Mesenchymal stem cell (in vitro differentiated cells and primary cell): Measurements from ENCODE around the gene OSTC.
A peak's percentile ranks its signal among the peaks of the same experiment; 100 is the strongest.

Source experiments
- DNase-seq: peaks from one replicate; pipeline ENCODE4 v3.0.0-alpha.2; 2013
- H2AFZ ChIP-seq: one replicate; pipeline ENCODE4 v1.6.1; 2013; ENCODE audit warnings: low read depth, mild to moderate bottlenecking, control low read depth, inconsistent platforms, low read length, moderate library complexity
- H2AK5ac ChIP-seq: 2 replicates; pipeline ENCODE4 v1.6.1; 2013; ENCODE audit warnings: low read length, moderate library complexity, mild to moderate bottlenecking, inconsistent platforms; ENCODE audit not compliant: severe bottlenecking
- H2BK120ac ChIP-seq: one replicate; pipeline ENCODE4 v1.6.1; 2013; ENCODE audit warnings: low read depth, mild to moderate bottlenecking, inconsistent platforms, low read length, moderate library complexity
- H2BK12ac ChIP-seq, 2 experiments: one replicate each; pipeline ENCODE4 v1.6.1; 2013; ENCODE audit warnings: inconsistent platforms in 2 of 2, low read length in 2 of 2, mild to moderate bottlenecking in 2 of 2, moderate library complexity in 2 of 2, control low read depth in 1 of 2
- H2BK15ac ChIP-seq: one replicate; pipeline ENCODE4 v1.6.1; 2013; ENCODE audit warnings: mild to moderate bottlenecking, low read depth, inconsistent platforms; ENCODE audit not compliant: poor library complexity, severe bottlenecking
- H2BK5ac ChIP-seq: 2 replicates; pipeline ENCODE4 v1.6.1; 2013; ENCODE audit warnings: low read depth, mild to moderate bottlenecking, low read length, control low read depth, inconsistent platforms; ENCODE audit not compliant: poor library complexity, severe bottlenecking
- H3K14ac ChIP-seq, 2 experiments: one replicate each; pipeline ENCODE4 v1.6.1; 2013; ENCODE audit warnings: inconsistent platforms in 2 of 2, low read length in 2 of 2, control low read depth in 1 of 2, mild to moderate bottlenecking in 1 of 2, moderate library complexity in 1 of 2
- H3K18ac ChIP-seq, 2 experiments: one replicate each; pipeline ENCODE4 v1.6.1; 2013; ENCODE audit warnings: inconsistent platforms in 2 of 2, low read length in 2 of 2, control low read depth in 1 of 2, low read depth in 1 of 2, mild to moderate bottlenecking in 1 of 2
- H3K23ac ChIP-seq, 2 experiments: one replicate each; pipeline ENCODE4 v1.6.1; 2013; ENCODE audit warnings: inconsistent platforms in 2 of 2, low read length in 2 of 2, mild to moderate bottlenecking in 2 of 2, moderate library complexity in 2 of 2, control low read depth in 1 of 2
- H3K27ac ChIP-seq: 2 replicates; pipeline ENCODE4 v1.5.1; 2013; ENCODE audit warnings: mild to moderate bottlenecking, moderate library complexity, low read length, control low read depth, inconsistent platforms; ENCODE audit not compliant: poor library complexity, severe bottlenecking
- H3K27me3 ChIP-seq, 2 experiments: 2 replicates each; pipeline versions ENCODE4 v1.6.1 to v1.7.0; 2013; ENCODE audit warnings: low read length in 2 of 2, mild to moderate bottlenecking in 2 of 2, moderate library complexity in 2 of 2, control low read depth in 1 of 2, inconsistent platforms in 1 of 2; ENCODE audit not compliant: control insufficient read depth in 1 of 2, insufficient read depth in 1 of 2
- H3K36me3 ChIP-seq, 2 experiments: 2 replicates each; pipeline versions ENCODE4 v1.6.1 to v1.7.0; 2013; ENCODE audit warnings: low read length in 2 of 2, control low read depth in 1 of 2, inconsistent platforms in 1 of 2, low read depth in 1 of 2, mild to moderate bottlenecking in 1 of 2; ENCODE audit not compliant: insufficient read depth in 2 of 2, control insufficient read depth in 1 of 2
- H3K4ac ChIP-seq, 2 experiments: one replicate each; pipeline ENCODE4 v1.6.1; 2013; ENCODE audit warnings: inconsistent platforms in 2 of 2, low read length in 2 of 2, mild to moderate bottlenecking in 2 of 2, moderate library complexity in 2 of 2, control low read depth in 1 of 2, low read depth in 1 of 2
- H3K4me1 ChIP-seq: 2 replicates; pipeline ENCODE4 v1.6.1; 2013; ENCODE audit warnings: low read depth, low read length, control low read depth; ENCODE audit not compliant: control insufficient read depth, insufficient read depth
- H3K4me2 ChIP-seq: 2 replicates; pipeline ENCODE4 v1.6.1; 2013; ENCODE audit warnings: low read length, mild to moderate bottlenecking, inconsistent platforms; ENCODE audit not compliant: poor library complexity, severe bottlenecking
- H3K4me3 ChIP-seq, 2 experiments: 2 replicates each; pipeline versions ENCODE4 v1.5.1 to v1.7.0; 2013; ENCODE audit warnings: low read length in 2 of 2, mild to moderate bottlenecking in 2 of 2, control low read depth in 1 of 2, low read depth in 1 of 2; ENCODE audit not compliant: insufficient read depth in 1 of 2
- H3K79me1 ChIP-seq: replicated peaks from 2 replicates; pipeline ENCODE4 v1.6.1; 2013; ENCODE audit warnings: mild to moderate bottlenecking, control low read depth, low read length, inconsistent platforms; ENCODE audit not compliant: poor library complexity, severe bottlenecking
- H3K9ac ChIP-seq: 2 replicates; pipeline ENCODE4 v1.7.0; 2013; ENCODE audit warnings: mild to moderate bottlenecking, low read length, moderate library complexity
- H3K9me3 ChIP-seq: 2 replicates; pipeline ENCODE4 v1.7.0; 2013; ENCODE audit warnings: mild to moderate bottlenecking, low read length; ENCODE audit not compliant: control insufficient read depth
- H4K8ac ChIP-seq: one replicate; pipeline ENCODE4 v1.6.1; 2013; ENCODE audit warnings: inconsistent platforms, mild to moderate bottlenecking, low read length, moderate library complexity
- H4K91ac ChIP-seq: one replicate; pipeline ENCODE4 v1.6.1; 2013; ENCODE audit warnings: mild to moderate bottlenecking, low read length, inconsistent platforms
- WGBS: methylation state at CpG from one replicate; pipeline ENCODE4 v1.1.7; 2013; ENCODE audit warnings: mixed read lengths; 5-methylcytosine and 5-hydroxymethylcytosine counted together

OSTC gene

DNA sequence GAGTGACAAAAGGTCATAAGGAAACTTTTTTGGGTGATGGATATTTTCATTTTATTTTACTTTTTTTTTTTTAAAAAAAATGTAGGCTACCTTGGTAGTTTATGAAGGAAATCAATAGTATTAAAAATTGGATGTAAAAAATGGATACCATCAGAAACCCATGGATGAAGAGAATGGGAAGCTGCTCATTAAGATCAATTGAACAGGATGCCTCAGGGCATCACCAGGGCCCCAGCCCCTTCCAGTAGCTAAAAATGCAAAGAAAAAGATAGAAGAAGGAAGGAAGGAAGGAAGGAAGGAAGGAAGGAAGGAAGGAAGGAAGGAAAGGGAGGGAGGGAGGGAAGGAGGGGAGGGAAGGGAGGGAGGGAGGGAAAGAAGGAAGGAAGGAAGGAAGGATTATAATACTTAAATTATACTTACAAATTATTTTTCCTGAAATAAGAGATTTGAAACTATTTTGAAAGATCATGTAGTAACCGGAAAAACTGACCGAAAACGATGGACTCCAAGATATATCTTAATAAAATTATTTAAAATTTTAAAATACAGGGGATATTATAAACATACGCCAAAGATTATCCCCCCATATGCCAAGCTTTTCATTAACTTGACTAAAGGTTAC is 24.1 kb downstream of the OSTC start:
- Histone ChIP-seq H3K14ac (no peak overlapping the region), H3K18ac (no peak overlapping the region), H2BK5ac (no peak overlapping the region), H3K4me2 (no peak overlapping the region), H3K9me3 (no peaks in the 10 kb centered on the region), H3K79me1 (peaks cover 10% of the 10 kb centered on the region), H3K27ac (no peak overlapping the region), H2BK120ac (no peak overlapping the region), H2BK15ac (no peak overlapping the region), H3K4me1 (no peaks in the 10 kb centered on the region), H2BK12ac (no peak overlapping the region), H2AK5ac (no peak overlapping the region), H3K9ac (no peak overlapping the region), H2AFZ (no peak overlapping the region), H3K27me3 (no peaks in the 10 kb centered on the region), H4K8ac (no peak overlapping the region), H3K4me3 (no peak overlapping the region), H3K4ac (no peak overlapping the region), H4K91ac (no peak overlapping the region), H3K23ac (no peak overlapping the region), H3K36me3 (peaks cover 10 to 69% of the 10 kb centered on the region in 2 experiments)
- no peak for DNase-seq
- no CpG with 5 or more reads among the region's 4 CpGs for WGBS

DNA sequence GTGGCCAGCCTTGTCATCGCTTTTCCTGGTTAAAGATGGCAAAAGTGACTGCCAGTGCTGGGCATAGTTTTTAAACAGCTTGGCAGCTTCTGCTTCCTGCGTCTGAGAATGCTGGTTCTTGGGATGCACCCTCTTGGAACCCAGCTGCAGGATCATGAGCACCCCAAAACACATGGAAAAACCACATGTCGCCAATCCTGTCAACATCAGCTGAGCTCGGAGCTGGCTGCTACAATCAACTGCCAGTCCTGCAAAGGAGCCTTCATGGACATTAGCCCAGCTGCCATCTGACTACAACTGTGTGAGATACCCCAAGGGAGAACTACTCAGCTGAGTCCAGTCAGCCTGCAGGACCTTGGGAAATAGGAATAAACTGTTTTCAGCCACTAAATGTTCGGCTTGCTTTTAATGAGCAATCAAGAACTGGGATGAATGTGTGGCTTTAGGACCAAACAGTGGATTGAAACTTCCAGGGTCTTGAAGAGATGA is 31.0 kb downstream of the OSTC start:
- Histone ChIP-seq H3K9me3 (no peaks in the 10 kb centered on the region), H3K9ac (no peak overlapping the region), H2BK120ac (no peak overlapping the region), H3K4me2 (no peak overlapping the region), H3K4me3 (no peak overlapping the region), H2BK12ac (no peak overlapping the region), H2AFZ (no peak overlapping the region), H3K4me1 (no peaks in the 10 kb centered on the region), H2BK5ac (no peak overlapping the region), H4K91ac (no peak overlapping the region), H3K36me3 (peaks cover 5 to 25% of the 10 kb centered on the region in 2 experiments), H2AK5ac (no peak overlapping the region), H3K79me1 (no peaks in the 10 kb centered on the region), H3K27ac (no peak overlapping the region), H3K4ac (no peak overlapping the region), H3K18ac (no peak overlapping the region), H4K8ac (no peak overlapping the region), H2BK15ac (no peak overlapping the region), H3K27me3 (no peaks in the 10 kb centered on the region), H3K14ac (no peak overlapping the region), H3K23ac (no peak overlapping the region)
- 98% methylated on average over 5 of the region's 5 CpGs for WGBS
- DNase-seq = no peak

DNA sequence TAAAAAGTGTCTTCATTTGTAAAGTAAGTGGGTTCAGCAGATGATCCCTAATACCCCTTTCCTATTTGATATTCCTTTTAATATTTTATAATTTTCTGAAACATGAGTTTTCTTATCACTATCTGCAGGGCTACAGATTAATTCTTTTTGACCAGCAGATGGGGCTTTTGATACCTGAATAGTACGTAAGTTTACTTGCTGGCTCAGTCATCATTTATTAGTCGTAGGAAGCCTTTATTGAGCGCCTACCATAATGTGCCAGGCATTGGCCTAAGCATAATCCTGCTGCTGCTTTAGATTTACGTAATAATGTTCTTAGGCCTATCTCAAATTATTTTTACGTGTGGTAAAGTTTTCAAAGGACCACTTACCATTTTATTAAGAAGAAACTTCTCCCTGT is 33.1 kb downstream of the OSTC start:
- H3K18ac ChIP-seq = no peak overlapping the region
- DNase-seq = peak; percentile 50
- 59% methylated on average over 2 of the region's 5 CpGs for WGBS
- H3K36me3 ChIP-seq = peaks cover 2 to 8% of the 10 kb centered on the region in 2 experiments
- H2BK120ac ChIP-seq = no peak overlapping the region
- H2AFZ ChIP-seq = no peak overlapping the region
- H2BK12ac ChIP-seq = no peak overlapping the region
- no peak overlapping the region for H4K8ac ChIP-seq
- H2BK15ac ChIP-seq = no peak overlapping the region
- no peak overlapping the region for H3K4ac ChIP-seq
- no peak overlapping the region for H2AK5ac ChIP-seq
- H3K4me2 ChIP-seq = no peak overlapping the region
- H3K4me3 ChIP-seq = no peak overlapping the region
- H3K9ac ChIP-seq = peak overlapping the region; percentile 4
- no peaks in the 10 kb centered on the region for H3K9me3 ChIP-seq
- no peak overlapping the region for H3K27ac ChIP-seq
- no peak overlapping the region for H2BK5ac ChIP-seq
- H4K91ac ChIP-seq = no peak overlapping the region
- H3K4me1 ChIP-seq = no peaks in the 10 kb centered on the region
- no peaks in the 10 kb centered on the region for H3K27me3 ChIP-seq
- no peak overlapping the region for H3K14ac ChIP-seq
- H3K23ac ChIP-seq = no peak overlapping the region
- no peaks in the 10 kb centered on the region for H3K79me1 ChIP-seq

DNA sequence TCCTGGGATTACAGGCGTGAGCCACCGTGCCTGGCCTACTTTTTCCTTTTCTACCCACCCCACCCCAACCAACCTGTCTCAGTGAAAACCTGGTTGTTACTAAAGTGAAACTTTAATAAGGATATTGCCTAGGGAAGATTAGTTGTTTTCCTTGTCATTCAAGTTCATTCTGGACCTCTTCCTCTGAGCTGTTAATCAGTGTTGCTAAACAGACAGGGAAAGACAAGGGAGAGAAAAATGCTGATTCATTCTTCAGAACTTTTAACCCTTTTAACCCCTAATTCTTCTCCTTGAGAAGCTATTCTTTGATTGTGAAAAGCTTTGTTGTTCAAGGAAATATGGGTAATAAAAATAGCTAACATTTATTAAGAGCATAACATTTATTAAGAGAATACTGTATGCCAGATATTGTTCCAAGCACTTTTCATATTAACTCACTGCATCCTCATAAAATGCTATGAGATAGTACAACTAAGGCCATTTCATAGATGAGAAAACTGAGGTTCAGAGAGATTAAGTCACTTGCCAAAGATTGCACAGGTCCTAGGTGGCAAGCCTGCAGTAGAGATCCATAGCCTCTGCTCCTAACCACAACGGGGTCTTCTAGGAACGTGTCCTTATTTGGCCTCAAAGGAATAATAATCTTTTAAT is 34.8 kb downstream of the OSTC start:
- DNase-seq = peak; percentile 17
- no peak overlapping the region for H2BK12ac ChIP-seq
- no peak overlapping the region for H3K4me2 ChIP-seq
- H4K91ac ChIP-seq = no peak overlapping the region
- H2BK15ac ChIP-seq = no peak overlapping the region
- H2BK5ac ChIP-seq = no peak overlapping the region
- H3K23ac ChIP-seq = no peak overlapping the region
- no peaks in the 10 kb centered on the region for H3K27me3 ChIP-seq
- no peak overlapping the region for H2AK5ac ChIP-seq
- H3K4me3 ChIP-seq = no peak overlapping the region
- WGBS = 100% methylated on average over 1 of the region's 4 CpGs
- no peak overlapping the region for H4K8ac ChIP-seq
- H3K36me3 ChIP-seq = no peaks in the 10 kb centered on the region
- no peak overlapping the region for H2AFZ ChIP-seq
- H3K79me1 ChIP-seq = no peaks in the 10 kb centered on the region
- H3K9ac ChIP-seq = no peak overlapping the region
- H3K9me3 ChIP-seq = peaks cover 6% of the 10 kb centered on the region
- no peak overlapping the region for H3K27ac ChIP-seq
- no peak overlapping the region for H3K18ac ChIP-seq
- H3K4me1 ChIP-seq = no peaks in the 10 kb centered on the region
- H2BK120ac ChIP-seq = no peak overlapping the region
- no peak overlapping the region for H3K4ac ChIP-seq
- H3K14ac ChIP-seq = no peak overlapping the region
